ENCODE data around the gene FOXF1. TPM values are rescaled to one million over a fixed set of nuclear protein-coding genes. Genes with fewer than 3 reads are reported as not detected.

The FOXF1 gene
- total and polyA plus RNA-seq, 3 donors from 2014 or later, result 0.91 to 2.8 (median 2.0) TPM

- TF ChIP-seq CTCF (IDR thresholded peaks at IDR 0.05), result no peak
- TF ChIP-seq POLR2A (IDR thresholded peaks at IDR 0.05), result no peak
- H3K27me3 ChIP-seq, result no peaks in the 10 kb centered on the region
- peaks cover 4% of the 10 kb centered on the region for H3K4me1 ChIP-seq
- DNase-seq, result no peak
- H3K36me3 ChIP-seq (ENCODE audit: low read depth, missing control alignments), result no peaks in the 10 kb centered on the region
- intact Hi-C loops (cut with DNase I; ENCODE audit: low total_unique reads), result no loop called here
- no peak overlapping the region for H3K27ac ChIP-seq
- WGBS, 2 donors, result 64 to 75% methylated on average over 8 to 15 of the region's 15 CpGs
- H3K4me3 ChIP-seq, result no peak overlapping the region
- H3K9me3 ChIP-seq, result no peaks in the 10 kb centered on the region
Observed at GRCh38 chr16:86480444-86480843, 29.9 kb upstream of the FOXF1 start.

- TF ChIP-seq CTCF (IDR thresholded peaks at IDR 0.05), result no peak
- TF ChIP-seq POLR2A (IDR thresholded peaks at IDR 0.05), result no peak
- no peaks in the 10 kb centered on the region for H3K27me3 ChIP-seq
Observed at GRCh38 chr16:86481607-86482006, 28.7 kb upstream of the FOXF1 start.

GRCh38 chr16:86484240-86484639, 26.1 kb upstream of the FOXF1 start:
- DNase-seq, result no peak
- no peak overlapping the region for H3K4me3 ChIP-seq
- no peak overlapping the region for H3K27ac ChIP-seq
- intact Hi-C loops (cut with DNase I; ENCODE audit: low total_unique reads), result no loop called here
- peaks cover 3% of the 10 kb centered on the region for H3K4me1 ChIP-seq
- H3K27me3 ChIP-seq, result no peaks in the 10 kb centered on the region
- H3K36me3 ChIP-seq (ENCODE audit: low read depth, missing control alignments), result no peaks in the 10 kb centered on the region
- no peaks in the 10 kb centered on the region for H3K9me3 ChIP-seq
- no peak for TF ChIP-seq POLR2A (IDR thresholded peaks at IDR 0.05)
- TF ChIP-seq CTCF (IDR thresholded peaks at IDR 0.05), result no peak
- WGBS, 2 donors, result 90% methylated on average over 5 of the region's 5 CpGs

More at GRCh38 chr16:86481607-86482006, 28.7 kb upstream of the FOXF1 start:
- peaks cover 4% of the 10 kb centered on the region for H3K4me1 ChIP-seq
- H3K9me3 ChIP-seq, result no peaks in the 10 kb centered on the region
- no peak overlapping the region for H3K4me3 ChIP-seq
- intact Hi-C loops (cut with DNase I; ENCODE audit: low total_unique reads), result no loop called here
- WGBS, 2 donors, result 92 to 95% methylated on average over 3 of the region's 3 CpGs
- H3K36me3 ChIP-seq (ENCODE audit: low read depth, missing control alignments), result no peaks in the 10 kb centered on the region
- no peak for DNase-seq
- H3K27ac ChIP-seq, result no peak overlapping the region

GRCh38 chr16:86485746-86486145, 24.6 kb upstream of the FOXF1 start:
- Histone ChIP-seq H3K27me3 (no peaks in the 10 kb centered on the region), H3K36me3 (ENCODE audit: low read depth, missing control alignments) (no peaks in the 10 kb centered on the region), H3K4me1 (no peaks in the 10 kb centered on the region), H3K9me3 (no peaks in the 10 kb centered on the region), H3K27ac (no peak overlapping the region), H3K4me3 (no peak overlapping the region)
- no peak for TF ChIP-seq POLR2A (IDR thresholded peaks at IDR 0.05)
- no peak for TF ChIP-seq CTCF (IDR thresholded peaks at IDR 0.05)
- DNase-seq, result no peak
- 68 to 81% methylated on average over 3 of the region's 3 CpGs for WGBS, 2 donors
- intact Hi-C loops (cut with DNase I; ENCODE audit: low total_unique reads), result no loop called here

- TF ChIP-seq CTCF (IDR thresholded peaks at IDR 0.05) (no peak), POLR2A (IDR thresholded peaks at IDR 0.05) (no peak)
- DNase-seq, result no peak
- intact Hi-C loops (cut with DNase I; ENCODE audit: low total_unique reads), result no loop called here
- WGBS, 2 donors, result 86 to 92% methylated on average over 11 to 13 of the region's 13 CpGs
- Histone ChIP-seq H3K4me1 (no peaks in the 10 kb centered on the region), H3K36me3 (ENCODE audit: low read depth, missing control alignments) (no peaks in the 10 kb centered on the region), H3K27me3 (no peaks in the 10 kb centered on the region), H3K4me3 (no peak overlapping the region), H3K9me3 (no peaks in the 10 kb centered on the region), H3K27ac (no peak overlapping the region)
Observed at GRCh38 chr16:86490859-86491639, 19.3 kb upstream of the FOXF1 start.

Data from testis (tissue), 3 donors.